CD4-positive, alpha-beta T cell treated with Interleukin-10 for 1 hour (primary cell): ENCODE measurements around the gene FAF1.

Source experiments
- DNase-seq: peaks from one replicate; pipeline ENCODE4 v3.0.0-alpha.2; 2020

Gene FAF1

GRCh38 chr1:50527249-50527986 is 432.6 kb downstream of the FAF1 start:
- no peak for DNase-seq

DNA sequence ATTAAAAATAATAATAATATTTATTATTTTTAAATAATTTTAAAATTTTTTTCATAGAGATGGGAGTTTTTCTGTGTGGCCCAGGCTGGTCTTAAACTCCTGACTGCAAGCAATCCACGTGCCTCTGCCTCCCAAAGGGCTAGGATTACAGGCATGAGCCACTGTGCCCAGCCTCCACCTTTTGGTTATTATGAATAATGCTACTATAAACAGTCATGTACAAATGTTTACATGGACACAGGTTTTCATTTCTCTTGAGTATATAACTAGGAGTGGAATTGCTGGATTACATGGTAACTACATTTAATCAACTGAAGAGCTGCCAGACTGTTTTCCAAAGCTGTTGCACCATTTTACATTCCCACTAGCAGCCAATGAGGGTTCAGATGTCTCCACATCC is 433.6 kb downstream of the FAF1 start:
- DNase-seq: no peak

DNA sequence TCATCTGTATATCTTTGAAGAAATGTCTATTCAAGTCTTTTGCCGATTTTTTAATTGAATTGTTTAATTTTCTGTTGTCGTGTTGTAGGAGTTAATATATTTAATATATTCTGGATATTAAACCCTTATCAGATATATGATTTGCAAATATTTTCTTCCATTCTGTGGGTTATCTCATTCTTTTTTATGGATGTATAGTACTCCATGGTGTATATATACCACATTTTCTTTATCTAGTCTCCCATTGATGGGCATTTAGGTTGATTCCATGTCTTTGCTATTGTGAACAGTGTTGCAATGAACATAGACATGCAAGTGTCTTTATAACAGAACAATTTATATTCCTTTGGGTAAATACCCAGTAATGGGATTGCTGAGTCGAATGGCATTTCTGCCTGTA is 436.5 kb downstream of the FAF1 start:
- DNase-seq: no peak

DNA sequence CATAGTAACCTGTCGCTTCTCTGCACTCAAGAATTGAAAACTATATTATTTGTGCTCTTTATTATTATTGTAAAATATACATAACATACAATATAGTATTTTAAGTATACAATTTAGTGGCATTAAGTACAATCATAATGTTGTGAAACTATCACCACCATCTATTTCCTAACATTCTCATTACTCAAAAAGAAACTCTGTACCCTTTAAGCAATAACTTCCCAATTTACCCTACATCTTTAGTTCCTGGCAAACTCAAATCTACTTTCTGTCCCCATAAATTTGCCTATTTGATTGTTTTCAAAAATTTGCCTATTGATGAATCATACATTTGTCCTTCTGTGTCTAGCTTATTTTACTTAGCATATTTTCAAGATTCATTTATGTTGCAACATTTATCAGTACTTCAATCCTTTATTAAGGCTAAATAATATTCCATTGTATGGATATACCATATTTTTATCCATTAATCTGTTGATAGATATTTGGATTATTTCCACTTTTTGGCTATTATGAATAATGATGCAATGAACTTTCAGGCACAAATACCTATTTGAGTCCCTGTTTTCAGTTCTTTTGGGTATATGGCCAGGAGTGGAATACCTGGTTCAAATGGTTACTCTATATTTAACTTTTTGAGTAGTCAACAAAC is 437.2 kb downstream of the FAF1 start:
- no peak for DNase-seq

- no peak for DNase-seq
Measured at GRCh38 chr1:50521703-50522102, 438.4 kb downstream of the FAF1 start.

DNA sequence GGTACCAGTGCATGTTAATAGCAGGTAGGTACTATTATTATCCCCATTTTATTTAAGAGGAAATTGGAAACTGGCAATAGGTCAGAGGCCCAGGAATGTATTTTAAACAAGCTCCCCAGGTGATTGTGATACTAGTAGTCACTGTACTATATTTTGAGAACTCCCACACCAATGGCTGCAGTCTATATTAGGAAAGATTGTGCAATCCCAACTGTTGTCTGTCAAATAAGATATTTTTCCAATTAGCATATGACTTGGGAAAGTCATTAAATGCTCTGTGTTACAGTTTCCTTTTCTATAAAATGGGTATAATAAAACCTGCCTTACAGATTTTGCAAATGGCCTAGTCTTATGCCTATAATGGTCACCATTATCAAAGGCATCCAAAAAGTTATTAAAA is 442.6 kb downstream of the FAF1 start:
- no peak for DNase-seq

DNA sequence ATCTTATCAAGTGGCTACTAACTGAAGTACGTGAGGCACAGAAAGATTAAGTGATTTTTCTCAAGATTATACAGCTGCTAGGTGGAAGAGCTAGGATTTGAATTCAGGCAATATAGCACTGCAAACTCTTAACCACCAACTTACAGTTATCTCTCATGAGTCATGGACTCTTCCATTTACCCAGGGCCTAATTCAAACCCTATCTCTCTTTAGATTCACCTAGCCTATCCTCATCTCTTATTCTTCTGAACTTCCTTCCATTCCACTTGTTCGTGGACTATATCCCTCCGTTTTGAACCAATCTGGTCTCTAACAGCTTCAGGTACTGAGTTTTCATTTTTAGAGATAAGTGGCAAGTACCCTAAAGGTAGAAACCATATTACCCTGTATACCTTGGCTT is 444.0 kb downstream of the FAF1 start:
- DNase-seq: no peak

- no peak for DNase-seq
Measured at GRCh38 chr1:50508040-50508586, 452.0 kb downstream of the FAF1 start.

DNA sequence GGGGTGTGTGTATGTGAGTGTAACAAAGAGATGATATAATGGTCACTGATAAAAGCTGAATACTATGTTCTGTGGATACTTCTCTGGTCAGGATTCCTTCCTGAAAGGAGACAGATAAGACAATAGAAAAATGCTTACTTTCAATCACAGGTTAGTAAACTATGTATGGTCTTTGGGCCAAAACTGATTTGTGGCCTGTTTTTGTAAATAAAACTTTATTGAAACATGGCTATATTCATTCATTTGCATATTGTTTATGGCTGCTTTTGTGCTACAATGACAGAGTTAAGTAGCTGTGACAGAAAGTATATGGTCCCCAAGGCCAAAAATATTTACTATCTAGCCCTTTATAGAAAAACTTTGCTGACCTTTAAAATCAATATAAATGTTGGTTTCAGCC is 454.6 kb downstream of the FAF1 start:
- no peak for DNase-seq

DNA sequence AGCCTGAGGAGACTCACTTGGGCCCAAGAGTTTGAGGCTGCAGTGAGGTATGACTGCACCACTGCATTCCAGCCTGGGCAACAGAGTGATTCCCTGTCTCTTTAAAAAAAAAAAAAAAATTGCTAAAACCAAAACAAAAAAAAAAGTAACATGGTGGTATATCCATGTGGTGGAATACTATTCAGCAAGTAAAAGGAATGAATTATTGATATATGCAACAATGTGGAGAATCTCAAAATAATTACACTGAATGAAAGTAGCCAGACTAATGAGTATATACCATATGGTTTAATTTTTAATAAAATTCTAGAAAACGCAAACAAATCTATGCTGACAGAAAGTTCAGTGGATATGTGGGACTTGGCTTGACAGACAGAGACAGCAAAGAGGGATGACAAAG is 456.6 kb downstream of the FAF1 start:
- DNase-seq: no peak

- DNase-seq: no peak
Measured at GRCh38 chr1:50502147-50502546, 457.9 kb downstream of the FAF1 start.

- no peak for DNase-seq
Measured at GRCh38 chr1:50497007-50497406, 463.1 kb downstream of the FAF1 start.

DNA sequence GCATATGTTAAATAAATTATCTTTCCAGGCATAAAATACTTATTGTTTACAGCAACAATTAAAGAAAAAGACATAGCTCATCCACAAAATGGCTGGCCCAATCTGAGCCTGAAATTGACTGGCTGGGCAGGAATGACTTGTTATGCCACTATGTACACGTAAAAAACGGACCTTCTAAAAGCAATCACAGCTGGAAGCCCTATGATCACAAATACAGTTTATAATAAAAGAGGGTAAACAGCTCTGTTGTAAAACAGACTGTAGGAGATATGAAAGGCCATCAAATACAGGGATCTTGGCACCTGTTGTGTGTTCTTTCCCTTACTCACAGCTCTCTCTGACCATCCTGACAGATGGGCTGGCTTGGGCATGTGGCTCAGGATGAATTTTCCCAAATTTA is 466.4 kb downstream of the FAF1 start:
- no peak for DNase-seq

- no peak for DNase-seq
Measured at GRCh38 chr1:50492142-50492541, 467.9 kb downstream of the FAF1 start.

DNA sequence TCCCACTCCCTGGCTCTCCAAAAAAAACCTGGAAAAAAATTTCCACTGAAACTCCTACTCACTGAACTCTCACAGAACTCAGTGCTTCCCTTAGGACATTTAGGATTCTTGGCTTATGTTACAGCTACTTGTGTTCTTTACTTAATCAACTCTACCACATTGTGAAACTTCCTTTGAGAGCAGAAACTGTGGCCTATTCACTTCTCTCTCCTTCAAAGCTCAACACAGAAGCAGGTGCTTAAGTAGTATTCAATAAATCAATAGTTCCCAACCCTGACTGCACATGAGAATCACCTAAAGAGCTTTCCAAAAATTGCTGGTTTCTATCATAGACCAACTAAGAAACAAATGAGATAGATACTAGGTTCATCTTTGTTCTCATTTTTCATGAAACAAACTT is 468.9 kb downstream of the FAF1 start:
- DNase-seq: no peak

GRCh38 chr1:50490640-50491039 is 469.4 kb downstream of the FAF1 start:
- no peak for DNase-seq

DNA sequence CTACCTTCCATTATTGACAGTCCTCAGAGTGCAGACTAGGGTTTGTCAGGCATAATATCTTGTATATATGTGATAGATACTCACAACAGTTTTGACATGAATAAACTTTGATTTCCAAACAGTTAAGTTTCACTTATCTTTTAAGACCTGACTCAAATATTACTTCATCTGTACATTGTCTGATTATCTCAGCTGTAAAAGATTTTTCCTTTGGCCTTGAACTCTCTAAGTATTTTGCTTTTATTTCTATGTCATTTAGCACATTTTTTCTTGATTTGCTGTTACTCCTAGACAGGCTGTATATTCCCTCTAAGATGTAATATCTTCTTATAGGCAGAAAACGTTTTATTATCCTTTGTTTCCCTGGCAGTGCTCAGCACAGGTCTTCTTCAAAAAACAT is 471.2 kb downstream of the FAF1 start:
- DNase-seq: no peak

GRCh38 chr1:50488356-50488755 is 471.7 kb downstream of the FAF1 start:
- DNase-seq: no peak

DNA sequence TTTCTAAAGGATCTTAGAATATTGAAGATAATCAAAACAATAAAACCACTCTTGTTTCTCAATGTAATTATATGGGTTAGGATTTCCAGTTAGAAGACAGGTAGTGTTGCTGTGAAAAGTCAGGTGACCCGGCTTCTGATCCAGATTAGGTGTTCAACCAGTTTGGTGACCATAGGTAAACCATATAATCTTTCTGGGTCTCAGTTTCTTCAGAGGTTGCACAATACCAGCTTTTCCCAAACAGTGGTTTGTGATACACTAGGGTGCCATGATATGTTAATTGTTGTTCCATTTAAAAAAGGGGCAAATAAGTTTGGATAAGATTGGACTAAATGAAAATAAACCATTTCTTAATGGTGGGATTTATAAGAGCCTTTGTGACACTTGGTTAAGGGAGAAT is 472.3 kb downstream of the FAF1 start:
- no peak for DNase-seq

DNA sequence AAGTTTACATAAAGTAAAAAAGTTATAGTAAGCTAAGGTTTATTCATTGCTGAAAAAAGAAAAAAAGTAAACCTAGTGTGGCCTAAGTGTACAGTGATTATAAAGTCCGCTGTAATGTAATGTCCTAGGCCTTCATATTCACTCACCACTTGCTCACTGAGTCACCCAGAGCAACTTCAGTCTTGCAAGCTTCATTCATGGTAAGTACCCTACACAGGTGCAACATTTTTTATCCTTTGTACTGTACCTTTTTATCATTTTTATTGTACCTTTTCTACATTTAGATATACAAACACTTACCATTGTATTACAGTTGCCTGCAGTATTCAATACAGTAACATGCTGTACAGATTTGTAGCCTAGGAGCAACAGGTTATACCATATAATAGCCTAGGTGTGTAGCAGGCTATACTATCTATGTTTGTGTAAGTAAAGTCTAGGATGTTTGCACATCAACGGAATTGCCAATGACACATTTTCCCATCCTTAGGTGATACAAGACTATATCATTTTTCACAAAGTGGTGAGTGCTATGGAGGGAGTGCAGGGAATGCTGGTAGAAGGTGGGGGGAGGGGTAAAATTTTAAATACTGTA is 478.8 kb downstream of the FAF1 start:
- no peak for DNase-seq

DNA sequence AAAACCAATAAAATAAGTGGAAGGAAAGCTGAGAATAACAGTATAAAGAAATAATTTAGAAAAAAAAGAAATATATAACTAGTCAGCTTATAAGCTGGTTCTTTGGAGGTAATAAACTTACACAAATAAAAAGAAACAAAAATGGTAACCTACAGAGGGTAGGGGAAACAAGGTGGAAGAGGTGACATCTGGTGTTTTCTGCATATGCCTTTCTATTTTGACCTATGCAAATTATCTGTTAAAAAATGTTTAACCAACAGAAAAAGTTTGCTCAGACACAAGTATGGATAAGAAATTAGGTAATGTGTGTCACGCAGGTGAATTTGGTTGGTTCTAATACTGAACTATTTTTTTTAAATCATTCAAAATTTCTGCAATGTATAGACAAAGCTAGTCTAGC is 483.3 kb downstream of the FAF1 start:
- DNase-seq: no peak

- DNase-seq: no peak
Measured at GRCh38 chr1:50474859-50475809, 484.9 kb downstream of the FAF1 start.

- DNase-seq: no peak
Measured at GRCh38 chr1:50473513-50473912, 486.6 kb downstream of the FAF1 start.
